Measurements from ENCODE around the gene TMEM131L. TPM values are rescaled to one million over a fixed set of nuclear protein-coding genes. Genes with fewer than 3 reads are reported as not detected.
"Not testable (repeated sequence)": the region's sequence is repeated elsewhere in the genome, so short reads cannot be mapped to it uniquely, and the experiment has no call there.

The TMEM131L gene
- total RNA-seq, 2 donors from 2014 or later, result 4.8 to 6.2 TPM

DNA sequence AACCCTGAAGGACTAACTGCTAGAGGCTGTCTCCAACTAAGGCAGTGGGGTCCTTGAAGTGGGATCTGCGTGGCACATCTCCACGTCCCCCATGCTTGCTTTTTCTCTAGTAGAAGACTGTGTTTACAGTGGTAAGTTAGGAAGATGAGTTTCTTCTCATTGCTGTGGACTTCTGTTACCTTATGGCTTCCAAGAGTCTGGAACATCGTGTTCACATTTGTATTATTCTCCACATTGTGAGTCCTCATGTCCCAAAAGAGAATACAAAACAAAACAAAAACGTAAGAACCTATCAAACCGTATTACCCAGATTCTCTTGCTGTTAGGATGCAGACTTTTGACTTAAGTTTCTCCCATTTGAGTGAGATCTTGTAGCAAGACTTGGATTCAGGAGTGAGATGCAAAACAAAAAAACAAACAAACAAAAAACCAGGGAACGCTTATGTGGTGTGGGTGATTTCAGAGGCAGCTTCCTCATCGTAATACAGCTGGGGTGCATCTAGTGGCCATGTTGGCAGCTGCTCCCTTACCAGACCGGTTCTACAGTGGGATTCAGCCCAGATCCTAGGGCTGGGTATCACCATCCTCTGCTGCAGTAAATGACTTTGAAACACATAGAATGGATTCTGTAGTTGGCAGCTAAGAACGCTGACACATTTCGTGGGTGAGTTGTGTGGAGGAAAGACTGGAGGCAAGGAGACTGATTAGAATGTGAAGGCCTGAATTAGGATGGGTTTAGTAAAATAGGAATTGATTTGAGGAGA lies 41.3 kb downstream of the TMEM131L start:
- no peaks in the 10 kb centered on the region for H3K36me3 ChIP-seq
- peak; percentile 26 for DNase-seq
- peaks cover 3% of the 10 kb centered on the region for H3K4me1 ChIP-seq
- no peaks in the 10 kb centered on the region for H3K27me3 ChIP-seq
- intact Hi-C loops (cut with DNase I), result no loop called here
- no peaks in the 10 kb centered on the region for H3K9me3 ChIP-seq
- H3K9ac ChIP-seq (ENCODE audit: low read depth in 2 of 2, low read length in 2 of 2), result no peak overlapping the region
- no peak overlapping the region for H3K4me3 ChIP-seq
- TF ChIP-seq, protein P1, sequence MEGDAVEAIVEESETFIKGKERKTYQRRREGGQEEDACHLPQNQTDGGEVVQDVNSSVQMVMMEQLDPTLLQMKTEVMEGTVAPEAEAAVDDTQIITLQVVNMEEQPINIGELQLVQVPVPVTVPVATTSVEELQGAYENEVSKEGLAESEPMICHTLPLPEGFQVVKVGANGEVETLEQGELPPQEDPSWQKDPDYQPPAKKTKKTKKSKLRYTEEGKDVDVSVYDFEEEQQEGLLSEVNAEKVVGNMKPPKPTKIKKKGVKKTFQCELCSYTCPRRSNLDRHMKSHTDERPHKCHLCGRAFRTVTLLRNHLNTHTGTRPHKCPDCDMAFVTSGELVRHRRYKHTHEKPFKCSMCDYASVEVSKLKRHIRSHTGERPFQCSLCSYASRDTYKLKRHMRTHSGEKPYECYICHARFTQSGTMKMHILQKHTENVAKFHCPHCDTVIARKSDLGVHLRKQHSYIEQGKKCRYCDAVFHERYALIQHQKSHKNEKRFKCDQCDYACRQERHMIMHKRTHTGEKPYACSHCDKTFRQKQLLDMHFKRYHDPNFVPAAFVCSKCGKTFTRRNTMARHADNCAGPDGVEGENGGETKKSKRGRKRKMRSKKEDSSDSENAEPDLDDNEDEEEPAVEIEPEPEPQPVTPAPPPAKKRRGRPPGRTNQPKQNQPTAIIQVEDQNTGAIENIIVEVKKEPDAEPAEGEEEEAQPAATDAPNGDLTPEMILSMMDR (IDR thresholded peaks at IDR 0.05), result no peak
- no peak overlapping the region for H3K27ac ChIP-seq

DNA sequence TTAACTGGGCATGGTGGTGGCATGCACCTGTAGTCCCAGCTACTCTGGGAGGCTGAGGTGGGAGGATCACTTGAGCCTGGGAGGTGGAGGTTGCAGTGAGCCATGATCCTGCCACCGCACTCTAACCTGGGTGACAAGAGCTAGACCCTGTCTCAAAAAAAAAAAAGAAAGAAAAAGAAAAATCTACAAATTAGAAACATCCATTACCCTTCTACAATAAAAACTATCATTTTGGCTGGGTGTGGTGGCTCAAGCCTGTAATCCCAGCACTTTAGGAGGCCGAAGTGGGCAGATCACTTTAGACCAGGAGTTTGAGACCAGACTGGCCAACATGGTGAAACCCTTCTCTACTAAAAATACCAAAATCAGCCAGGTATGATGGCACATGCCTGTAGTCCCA lies 43.1 kb downstream of the TMEM131L start:
- H3K4me1 ChIP-seq; intact Hi-C loops (cut with DNase I); DNase-seq; H3K27ac ChIP-seq; H3K36me3 ChIP-seq; H3K27me3 ChIP-seq; H3K9me3 ChIP-seq; H3K4me3 ChIP-seq; H3K9ac ChIP-seq (ENCODE audit: low read depth in 2 of 2, low read length in 2 of 2): not testable (repeated sequence)

DNA sequence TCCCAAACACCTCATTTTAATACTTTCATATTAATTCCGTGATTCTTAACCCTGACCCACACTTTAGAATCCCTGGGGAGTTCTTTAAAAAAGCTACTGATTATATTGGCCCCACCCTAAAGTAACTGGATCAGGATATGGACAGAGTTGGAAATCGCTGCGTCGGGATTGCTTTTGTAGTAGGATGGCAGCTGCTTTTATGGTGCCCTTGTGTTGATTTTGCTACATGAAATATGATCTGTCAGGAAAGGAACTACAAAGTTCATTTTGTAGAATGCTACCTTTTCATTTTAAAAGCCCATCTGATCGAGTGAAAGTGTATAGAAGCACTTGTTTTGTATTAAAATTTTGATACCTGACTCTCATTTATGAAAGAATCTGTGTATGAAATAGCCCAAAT lies 43.6 kb downstream of the TMEM131L start:
- Histone ChIP-seq H3K27me3 (no peaks in the 10 kb centered on the region), H3K27ac (no peak overlapping the region), H3K9ac (ENCODE audit: low read depth in 2 of 2, low read length in 2 of 2) (no peak overlapping the region), H3K4me3 (no peak overlapping the region), H3K9me3 (no peaks in the 10 kb centered on the region), H3K4me1 (peaks cover 3% of the 10 kb centered on the region), H3K36me3 (no peaks in the 10 kb centered on the region)
- DNase-seq, result peak; percentile 59
- intact Hi-C loops (cut with DNase I), result no loop called here
- TF ChIP-seq, protein P1 (IDR thresholded peaks at IDR 0.05), result no peak

DNA sequence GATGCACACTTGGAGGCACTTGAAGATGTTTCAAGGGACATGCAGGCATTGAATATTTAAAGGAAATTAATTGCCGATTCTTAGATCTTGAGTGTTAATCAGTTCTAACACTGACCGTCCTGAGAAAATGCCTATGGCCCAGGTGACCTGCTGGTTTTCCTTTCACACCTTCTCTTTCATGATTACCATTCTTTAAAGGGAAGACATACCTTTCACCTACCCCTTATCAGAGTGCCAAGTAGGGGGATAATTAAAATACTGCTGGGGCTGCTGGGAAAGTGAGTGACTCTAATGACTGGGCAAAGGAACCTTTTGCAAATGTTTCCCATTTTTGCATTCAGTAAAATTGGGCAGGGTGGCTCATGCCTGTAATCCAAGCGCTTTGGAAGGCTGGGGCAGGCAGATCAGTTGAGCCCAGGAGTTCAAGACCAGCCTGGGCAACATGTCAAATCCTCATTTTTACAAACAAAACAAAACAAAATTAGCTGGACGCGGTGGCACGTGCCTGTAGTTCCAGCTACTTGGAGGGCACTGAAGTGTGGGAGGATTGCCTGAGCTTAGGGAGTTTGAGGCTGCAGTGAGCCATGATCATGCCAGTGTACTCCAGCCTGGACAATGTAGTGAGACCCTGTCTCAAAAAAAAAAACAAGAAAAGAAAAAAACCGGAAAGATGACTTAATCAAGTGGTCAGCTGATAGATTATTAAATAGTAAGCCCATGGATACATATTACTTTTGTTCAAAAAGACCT lies 44.3 kb downstream of the TMEM131L start:
- peaks cover 3% of the 10 kb centered on the region for H3K4me1 ChIP-seq

DNA sequence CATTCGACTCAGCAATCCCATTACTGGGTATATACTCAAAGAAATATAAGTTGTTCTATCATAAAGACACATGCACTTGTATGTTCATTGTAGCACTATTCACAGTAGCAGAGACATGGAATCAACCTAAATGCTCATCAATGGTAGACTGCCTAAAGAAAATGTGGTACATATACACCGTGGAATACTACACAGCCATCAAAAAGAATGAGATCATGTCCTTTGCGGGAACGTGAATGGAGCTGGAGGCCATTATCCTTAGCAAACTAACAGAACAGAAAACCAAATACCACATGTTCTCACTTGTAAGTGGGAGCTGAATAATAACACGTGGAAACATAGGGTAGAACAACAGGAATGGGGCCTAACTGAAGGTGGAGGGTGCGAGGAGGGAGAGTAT lies 44.9 kb downstream of the TMEM131L start:
- Histone ChIP-seq H3K36me3 (no peaks in the 10 kb centered on the region), H3K9ac (ENCODE audit: low read depth in 2 of 2, low read length in 2 of 2) (no peak overlapping the region), H3K4me1 (peaks cover 3% of the 10 kb centered on the region), H3K27ac (no peak overlapping the region), H3K9me3 (no peaks in the 10 kb centered on the region), H3K4me3 (no peak overlapping the region), H3K27me3 (no peaks in the 10 kb centered on the region)
- no peak for DNase-seq
- TF ChIP-seq, protein P1 (IDR thresholded peaks at IDR 0.05), result no peak
- intact Hi-C loops (cut with DNase I), result no loop called here

More for the DNA sequence above, 44.3 kb downstream of the TMEM131L start:
- no peak overlapping the region for H3K27ac ChIP-seq
- H3K4me3 ChIP-seq, result no peak overlapping the region
- no peaks in the 10 kb centered on the region for H3K9me3 ChIP-seq
- H3K27me3 ChIP-seq, result no peaks in the 10 kb centered on the region
- H3K9ac ChIP-seq (ENCODE audit: low read depth in 2 of 2, low read length in 2 of 2), result no peak overlapping the region
- TF ChIP-seq, protein P1 (IDR thresholded peaks at IDR 0.05), result no peak
- intact Hi-C loops (cut with DNase I), result no loop called here
- H3K36me3 ChIP-seq, result no peaks in the 10 kb centered on the region
- peak; percentile 11 for DNase-seq
